ENCODE data around the gene WNK2.
"Not testable (repeated sequence)": the region's sequence is repeated elsewhere in the genome, so short reads cannot be mapped to it uniquely, and the experiment has no call there.

The WNK2 gene

GRCh38 chr9:93326654-93327053, 142.7 kb downstream of the WNK2 start:
- no peak for TF ChIP-seq Cebpa-rat (IDR thresholded peaks at IDR 0.05)
- H3K36me3 ChIP-seq: no peaks in the 10 kb centered on the region
- H3K4me1 ChIP-seq: peaks cover 37% of the 10 kb centered on the region
- H3K4me3 ChIP-seq: no peak overlapping the region
- no peak overlapping the region for H3K27ac ChIP-seq
- no peaks in the 10 kb centered on the region for H3K27me3 ChIP-seq
- H3K9me3 ChIP-seq: peaks cover 3% of the 10 kb centered on the region; the same call in 1 of the 2 replicates
- H4K20me1 ChIP-seq: no peaks in the 10 kb centered on the region
- H3K4me2 ChIP-seq: no peak overlapping the region
- H3K9ac ChIP-seq: no peak overlapping the region

- peaks cover 10% of the 10 kb centered on the region for H3K4me1 ChIP-seq
- H3K4me3 ChIP-seq: no peak overlapping the region
- no peak overlapping the region for H3K9ac ChIP-seq
- no peaks in the 10 kb centered on the region for H3K36me3 ChIP-seq
- H3K9me3 ChIP-seq: peaks cover 27% of the 10 kb centered on the region
- H3K27ac ChIP-seq: no peak overlapping the region
- no peak for TF ChIP-seq Cebpa-rat (IDR thresholded peaks at IDR 0.05)
- no peaks in the 10 kb centered on the region for H4K20me1 ChIP-seq
- H3K27me3 ChIP-seq: no peaks in the 10 kb centered on the region
- no peak overlapping the region for H3K4me2 ChIP-seq
These were observed 145.8 kb downstream of the WNK2 start for GRCh38 chr9:93329629-93330280.

- Histone ChIP-seq H3K4me3 (no peak overlapping the region), H4K20me1 (no peaks in the 10 kb centered on the region), H3K27me3 (no peaks in the 10 kb centered on the region), H3K27ac (no peak overlapping the region), H3K4me1 (no peaks in the 10 kb centered on the region), H3K9me3 (peaks cover 37% of the 10 kb centered on the region), H3K4me2 (no peak overlapping the region), H3K36me3 (no peaks in the 10 kb centered on the region), H3K9ac (no peak overlapping the region)
- TF ChIP-seq Cebpa-rat (IDR thresholded peaks at IDR 0.05): no peak
These were observed 148.4 kb downstream of the WNK2 start for GRCh38 chr9:93332317-93332716.

- H3K4me3 ChIP-seq: no peak overlapping the region
- TF ChIP-seq Cebpa-rat (IDR thresholded peaks at IDR 0.05): no peak
- peaks cover 64% of the 10 kb centered on the region for H3K9me3 ChIP-seq
- H3K27me3 ChIP-seq: no peaks in the 10 kb centered on the region
- H3K27ac ChIP-seq: no peak overlapping the region
- H4K20me1 ChIP-seq: no peaks in the 10 kb centered on the region
- H3K4me1 ChIP-seq: no peaks in the 10 kb centered on the region
- no peak overlapping the region for H3K9ac ChIP-seq
- no peak overlapping the region for H3K4me2 ChIP-seq
- no peaks in the 10 kb centered on the region for H3K36me3 ChIP-seq
These were observed 152.8 kb downstream of the WNK2 start for GRCh38 chr9:93336720-93337119.

GRCh38 chr9:93338196-93338595, 154.3 kb downstream of the WNK2 start:
- not testable (repeated sequence) for H4K20me1 ChIP-seq, H3K9ac ChIP-seq, H3K36me3 ChIP-seq, H3K4me1 ChIP-seq, H3K27me3 ChIP-seq, H3K4me2 ChIP-seq, H3K27ac ChIP-seq, H3K4me3 ChIP-seq
- peaks cover 49% of the 10 kb centered on the region for H3K9me3 ChIP-seq

GRCh38 chr9:93340091-93340490, 156.2 kb downstream of the WNK2 start:
- H3K9me3 ChIP-seq: peaks cover 45% of the 10 kb centered on the region
- TF ChIP-seq Cebpa-rat (IDR thresholded peaks at IDR 0.05): no peak
- no peak overlapping the region for H3K4me2 ChIP-seq
- H3K27me3 ChIP-seq: peaks cover 5% of the 10 kb centered on the region
- no peaks in the 10 kb centered on the region for H3K4me1 ChIP-seq
- no peaks in the 10 kb centered on the region for H4K20me1 ChIP-seq
- no peak overlapping the region for H3K9ac ChIP-seq
- no peak overlapping the region for H3K4me3 ChIP-seq
- no peaks in the 10 kb centered on the region for H3K36me3 ChIP-seq
- H3K27ac ChIP-seq: no peak overlapping the region

DNA sequence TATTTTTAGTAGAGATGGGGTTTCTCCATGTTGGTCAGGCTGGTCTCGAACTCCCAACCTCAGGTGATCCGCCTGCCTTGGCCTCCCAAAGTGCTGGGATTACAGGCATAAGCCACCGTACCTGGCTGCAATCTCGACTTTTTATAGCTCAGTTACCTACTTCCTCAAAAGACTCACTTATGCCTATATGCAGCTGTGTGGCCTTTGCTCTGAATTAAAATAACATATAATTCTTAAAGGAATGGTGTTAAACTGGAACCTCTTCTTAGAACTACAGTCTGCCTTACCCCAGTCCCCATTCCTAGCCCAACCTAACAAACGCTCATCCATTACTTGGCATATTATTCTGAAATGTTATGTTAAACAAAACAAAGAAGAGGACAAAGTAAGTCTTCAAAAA, 157.9 kb downstream of the WNK2 start:
- H3K36me3 ChIP-seq: not testable (repeated sequence)

DNA sequence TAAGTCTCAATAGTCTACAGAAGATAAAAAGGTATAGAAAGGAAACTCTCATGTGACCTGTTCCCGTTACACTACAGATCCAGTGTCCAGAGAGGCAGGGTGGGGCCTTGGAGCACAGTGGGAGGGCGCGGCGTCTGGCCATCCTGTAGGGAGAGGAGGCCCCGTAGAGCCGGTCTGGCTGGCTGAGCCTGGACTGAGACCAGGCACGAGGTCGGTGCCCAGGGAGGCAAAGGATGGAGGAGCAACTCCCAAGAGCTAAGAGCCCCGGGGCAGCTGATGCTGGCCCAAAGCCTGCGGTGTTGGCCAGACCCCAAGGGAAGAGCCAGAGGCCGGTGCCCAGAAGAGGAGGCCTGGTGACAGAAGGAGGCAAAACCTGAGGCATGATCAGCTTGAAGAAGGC, 158.5 kb downstream of the WNK2 start:
- H4K20me1 ChIP-seq, H3K4me2 ChIP-seq, H3K4me1 ChIP-seq, H3K4me3 ChIP-seq, H3K9ac ChIP-seq, H3K27ac ChIP-seq, H3K36me3 ChIP-seq: not testable (repeated sequence)
- Histone ChIP-seq H3K27me3 (peaks cover 29% of the 10 kb centered on the region), H3K9me3 (peaks cover 53% of the 10 kb centered on the region)

More for the DNA sequence above, 157.9 kb downstream of the WNK2 start:
- H4K20me1 ChIP-seq, H3K4me2 ChIP-seq, H3K9ac ChIP-seq, H3K4me3 ChIP-seq, H3K4me1 ChIP-seq, H3K27ac ChIP-seq: not testable (repeated sequence)
- Histone ChIP-seq H3K27me3 (peaks cover 22% of the 10 kb centered on the region), H3K9me3 (peaks cover 57% of the 10 kb centered on the region)

DNA sequence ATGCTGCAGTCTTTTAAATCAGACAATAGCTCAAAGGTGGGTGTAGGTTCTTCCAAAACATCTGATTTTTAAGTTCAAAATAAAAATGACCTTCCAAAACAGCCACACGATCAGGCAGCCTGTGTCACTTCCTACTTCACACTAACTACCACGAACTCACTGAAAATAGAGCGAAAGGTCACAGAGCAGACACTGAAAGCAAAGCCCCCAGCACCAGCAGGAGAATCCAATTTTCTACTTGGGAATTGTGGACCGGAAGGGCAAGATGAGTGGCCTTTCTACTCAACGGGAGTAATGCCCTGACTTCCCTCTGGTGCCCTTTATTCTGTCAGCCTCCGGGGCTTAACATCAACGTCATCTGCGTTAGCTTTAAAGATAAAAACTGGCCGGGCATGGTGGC, 159.7 kb downstream of the WNK2 start:
- Histone ChIP-seq H3K9ac (no peak overlapping the region), H3K4me1 (no peaks in the 10 kb centered on the region), H4K20me1 (no peaks in the 10 kb centered on the region), H3K36me3 (no peaks in the 10 kb centered on the region), H3K4me2 (no peak overlapping the region), H3K4me3 (no peak overlapping the region), H3K9me3 (peaks cover 40% of the 10 kb centered on the region), H3K27me3 (peaks cover 30% of the 10 kb centered on the region), H3K27ac (no peak overlapping the region)
- TF ChIP-seq Cebpa-rat (IDR thresholded peaks at IDR 0.05): no peak

- no peak overlapping the region for H3K4me2 ChIP-seq
- no peak overlapping the region for H3K27ac ChIP-seq
- no peak overlapping the region for H3K9ac ChIP-seq
- TF ChIP-seq Cebpa-rat (IDR thresholded peaks at IDR 0.05): no peak
- H3K27me3 ChIP-seq: peaks cover 30% of the 10 kb centered on the region
- H3K9me3 ChIP-seq: peaks cover 23% of the 10 kb centered on the region
- H3K4me3 ChIP-seq: no peak overlapping the region
- H4K20me1 ChIP-seq: no peaks in the 10 kb centered on the region
- no peaks in the 10 kb centered on the region for H3K36me3 ChIP-seq
- H3K4me1 ChIP-seq: no peaks in the 10 kb centered on the region
These were observed 161.8 kb downstream of the WNK2 start for GRCh38 chr9:93345643-93346230.
